ENCODE data around the gene IQGAP1. TPM values are rescaled to one million over a fixed set of nuclear protein-coding genes. Genes with fewer than 3 reads are reported as not detected.
"Not testable (repeated sequence)": the region's sequence is repeated elsewhere in the genome, so short reads cannot be mapped to it uniquely, and the experiment has no call there.

The IQGAP1 gene
- total RNA-seq, 4 donors from 2014 or later, result 206 to 448 (median 215) TPM

GRCh38 chr15:90344662-90345061 is 43.4 kb upstream of the IQGAP1 start:
- WGBS, result 80% methylated on average over 1 of the region's 1 CpG
- no peak overlapping the region for H3K27ac ChIP-seq
- H3K9me3 ChIP-seq, result no peaks in the 10 kb centered on the region
- no peak overlapping the region for H3K4me3 ChIP-seq
- H3K4me1 ChIP-seq, result peaks cover 2% of the 10 kb centered on the region
- no peaks in the 10 kb centered on the region for H3K27me3 ChIP-seq
- TF ChIP-seq POLR2A (IDR thresholded peaks at IDR 0.05) (no peak), EP300 (IDR thresholded peaks at IDR 0.05) (no peak), POLR2AphosphoS5 (IDR thresholded peaks at IDR 0.05) (no peak)
- TF ChIP-seq, protein P1, sequence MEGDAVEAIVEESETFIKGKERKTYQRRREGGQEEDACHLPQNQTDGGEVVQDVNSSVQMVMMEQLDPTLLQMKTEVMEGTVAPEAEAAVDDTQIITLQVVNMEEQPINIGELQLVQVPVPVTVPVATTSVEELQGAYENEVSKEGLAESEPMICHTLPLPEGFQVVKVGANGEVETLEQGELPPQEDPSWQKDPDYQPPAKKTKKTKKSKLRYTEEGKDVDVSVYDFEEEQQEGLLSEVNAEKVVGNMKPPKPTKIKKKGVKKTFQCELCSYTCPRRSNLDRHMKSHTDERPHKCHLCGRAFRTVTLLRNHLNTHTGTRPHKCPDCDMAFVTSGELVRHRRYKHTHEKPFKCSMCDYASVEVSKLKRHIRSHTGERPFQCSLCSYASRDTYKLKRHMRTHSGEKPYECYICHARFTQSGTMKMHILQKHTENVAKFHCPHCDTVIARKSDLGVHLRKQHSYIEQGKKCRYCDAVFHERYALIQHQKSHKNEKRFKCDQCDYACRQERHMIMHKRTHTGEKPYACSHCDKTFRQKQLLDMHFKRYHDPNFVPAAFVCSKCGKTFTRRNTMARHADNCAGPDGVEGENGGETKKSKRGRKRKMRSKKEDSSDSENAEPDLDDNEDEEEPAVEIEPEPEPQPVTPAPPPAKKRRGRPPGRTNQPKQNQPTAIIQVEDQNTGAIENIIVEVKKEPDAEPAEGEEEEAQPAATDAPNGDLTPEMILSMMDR (IDR thresholded peaks at IDR 0.05), result no peak
- no peaks in the 10 kb centered on the region for H3K36me3 ChIP-seq
- DNase-seq (ENCODE audit: low spot score in 2 of 2), result no peak

- peak in 1 of 2 donors; percentile 9 for DNase-seq (ENCODE audit: low spot score in 2 of 2)
- Histone ChIP-seq H3K27ac (no peak overlapping the region), H3K27me3 (no peaks in the 10 kb centered on the region), H3K9me3 (no peaks in the 10 kb centered on the region), H3K4me3 (no peak overlapping the region), H3K36me3 (no peaks in the 10 kb centered on the region), H3K4me1 (peaks cover 2% of the 10 kb centered on the region)
- 33% methylated on average over 2 of the region's 2 CpGs for WGBS
- no peak for TF ChIP-seq POLR2A (IDR thresholded peaks at IDR 0.05)
These were observed 42.2 kb upstream of the IQGAP1 start for GRCh38 chr15:90345857-90346256.

DNA sequence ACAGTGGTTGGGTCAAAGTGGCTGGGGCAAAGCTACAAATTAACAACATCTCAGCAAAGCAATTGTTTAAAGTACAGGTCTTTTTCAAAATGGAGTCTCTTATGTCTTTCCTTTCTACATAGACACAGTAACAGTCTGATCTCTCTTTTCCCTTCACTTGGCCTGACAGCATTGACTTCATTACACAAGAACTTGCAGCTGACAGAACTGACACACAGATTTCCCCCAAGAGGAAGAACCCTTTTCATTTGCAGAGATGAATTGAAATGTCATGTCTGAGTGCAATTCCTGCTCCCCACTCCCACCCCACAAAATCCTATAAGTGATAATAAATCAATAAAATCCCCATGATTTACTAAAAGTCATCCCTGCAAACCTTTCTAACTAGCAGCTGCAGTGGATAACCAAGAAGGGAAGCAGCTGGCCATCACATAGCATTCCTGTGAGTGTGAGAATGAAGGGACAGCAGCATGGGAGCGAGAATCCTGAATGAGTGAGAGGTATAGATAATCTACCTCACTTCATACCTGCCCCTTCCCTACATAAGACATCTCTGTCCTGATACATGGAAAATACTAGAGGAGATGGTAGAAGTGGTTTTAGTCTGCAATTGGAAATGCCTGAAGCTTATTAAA is 40.5 kb upstream of the IQGAP1 start:
- not testable (repeated sequence) for DNase-seq (ENCODE audit: low spot score in 2 of 2); H3K27ac ChIP-seq; H3K36me3 ChIP-seq; H3K9me3 ChIP-seq; H3K4me1 ChIP-seq; H3K27me3 ChIP-seq; H3K4me3 ChIP-seq
- WGBS, result 95% methylated on average over 1 of the region's 1 CpG

DNA sequence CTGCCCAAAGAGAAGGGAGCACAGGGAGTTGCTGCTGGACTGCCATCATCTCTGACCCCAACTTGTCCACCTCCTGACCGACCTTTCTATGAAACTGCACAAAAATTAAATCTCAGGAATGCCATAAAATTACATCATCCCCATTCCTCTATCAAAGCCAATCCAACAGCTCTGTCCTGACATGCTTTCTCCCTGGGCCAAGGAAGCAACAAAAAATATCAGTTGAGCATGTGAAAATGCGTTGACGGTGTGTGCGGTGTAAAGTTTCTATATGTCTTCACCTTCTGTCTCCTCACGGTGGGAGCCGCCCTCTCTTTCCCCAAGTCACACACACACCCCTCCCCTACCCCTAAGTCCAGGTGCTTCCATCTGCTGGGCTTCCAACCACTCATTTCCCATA is 39.6 kb upstream of the IQGAP1 start:
- Histone ChIP-seq H3K4me3 (no peak overlapping the region), H3K36me3 (no peaks in the 10 kb centered on the region), H3K4me1 (peaks cover 5% of the 10 kb centered on the region), H3K9me3 (no peaks in the 10 kb centered on the region), H3K27ac (no peak overlapping the region), H3K27me3 (no peaks in the 10 kb centered on the region)
- peak in 1 of 2 donors; percentile 15 for DNase-seq (ENCODE audit: low spot score in 2 of 2)
- WGBS, result 53% methylated on average over 6 of the region's 6 CpGs
- no peak for TF ChIP-seq EP300 (IDR thresholded peaks at IDR 0.05)
- TF ChIP-seq, protein P1 (IDR thresholded peaks at IDR 0.05), result no peak
- no peak for TF ChIP-seq POLR2AphosphoS5 (IDR thresholded peaks at IDR 0.05)
- TF ChIP-seq POLR2A (IDR thresholded peaks at IDR 0.05), result no peak

DNA sequence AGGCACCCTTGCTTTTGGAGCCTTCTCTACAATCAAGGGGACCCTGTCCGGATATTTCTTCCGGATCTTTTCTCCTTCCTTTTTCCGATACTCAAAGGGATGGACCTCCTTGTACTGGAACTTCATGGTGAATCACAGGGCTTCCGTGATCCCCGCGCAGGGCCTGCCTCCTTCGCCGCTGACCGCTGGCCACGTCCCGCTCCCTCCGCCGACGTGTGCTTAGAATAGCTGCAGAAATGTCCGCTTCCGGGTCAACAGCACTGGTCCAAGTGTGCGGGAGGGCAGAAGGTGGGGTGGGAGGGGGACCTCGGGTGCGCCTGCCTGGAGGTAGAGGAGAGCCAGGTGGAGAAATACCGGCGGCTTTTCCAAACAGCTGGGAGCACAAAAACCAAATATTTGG is 39.0 kb upstream of the IQGAP1 start:
- TF ChIP-seq, protein P1 (IDR thresholded peaks at IDR 0.05), result no peak
- TF ChIP-seq EP300 (IDR thresholded peaks at IDR 0.05) (no peak), POLR2A (IDR thresholded peaks at IDR 0.05) (no peak), POLR2AphosphoS5 (IDR thresholded peaks at IDR 0.05) (no peak)
- WGBS, result 96% methylated on average over 21 of the region's 21 CpGs
- Histone ChIP-seq H3K27me3 (no peaks in the 10 kb centered on the region), H3K27ac (no peak overlapping the region), H3K4me3 (no peak overlapping the region), H3K9me3 (no peaks in the 10 kb centered on the region), H3K4me1 (peaks cover 5% of the 10 kb centered on the region), H3K36me3 (no peaks in the 10 kb centered on the region)
- DNase-seq (ENCODE audit: low spot score in 2 of 2), result peak in 1 of 2 donors; percentile 34

GRCh38 chr15:90349821-90350220 is 38.2 kb upstream of the IQGAP1 start:
- Histone ChIP-seq H3K27ac (no peak overlapping the region), H3K9me3 (no peaks in the 10 kb centered on the region), H3K27me3 (no peaks in the 10 kb centered on the region), H3K36me3 (no peaks in the 10 kb centered on the region), H3K4me1 (peaks cover 5% of the 10 kb centered on the region), H3K4me3 (no peak overlapping the region)
- TF ChIP-seq POLR2AphosphoS5 (IDR thresholded peaks at IDR 0.05) (no peak), POLR2A (IDR thresholded peaks at IDR 0.05) (no peak)
- peak in 1 of 2 donors; percentile 16 for DNase-seq (ENCODE audit: low spot score in 2 of 2)
- 93% methylated on average over 9 of the region's 9 CpGs for WGBS

Measured in suprapubic skin (tissue), 4 donors.